Stimulated activated CD8-positive, alpha-beta memory T cell treated with anti-CD3 and anti-CD28 coated beads, Interleukin-7, amount 100 ng/mL, for 1 hour (primary cell): Measurements from ENCODE around the gene DACT3.

Experiments
- DNase-seq, 2 donors: peaks; one replicate each; pipeline ENCODE4 v3.0.0-alpha.2; 2020; ENCODE audit warnings: low read depth in 2 of 2

DACT3 gene

GRCh38 chr19:46611776-46612175 lies 49.2 kb downstream of the DACT3 start:
- no peak for DNase-seq

DNA sequence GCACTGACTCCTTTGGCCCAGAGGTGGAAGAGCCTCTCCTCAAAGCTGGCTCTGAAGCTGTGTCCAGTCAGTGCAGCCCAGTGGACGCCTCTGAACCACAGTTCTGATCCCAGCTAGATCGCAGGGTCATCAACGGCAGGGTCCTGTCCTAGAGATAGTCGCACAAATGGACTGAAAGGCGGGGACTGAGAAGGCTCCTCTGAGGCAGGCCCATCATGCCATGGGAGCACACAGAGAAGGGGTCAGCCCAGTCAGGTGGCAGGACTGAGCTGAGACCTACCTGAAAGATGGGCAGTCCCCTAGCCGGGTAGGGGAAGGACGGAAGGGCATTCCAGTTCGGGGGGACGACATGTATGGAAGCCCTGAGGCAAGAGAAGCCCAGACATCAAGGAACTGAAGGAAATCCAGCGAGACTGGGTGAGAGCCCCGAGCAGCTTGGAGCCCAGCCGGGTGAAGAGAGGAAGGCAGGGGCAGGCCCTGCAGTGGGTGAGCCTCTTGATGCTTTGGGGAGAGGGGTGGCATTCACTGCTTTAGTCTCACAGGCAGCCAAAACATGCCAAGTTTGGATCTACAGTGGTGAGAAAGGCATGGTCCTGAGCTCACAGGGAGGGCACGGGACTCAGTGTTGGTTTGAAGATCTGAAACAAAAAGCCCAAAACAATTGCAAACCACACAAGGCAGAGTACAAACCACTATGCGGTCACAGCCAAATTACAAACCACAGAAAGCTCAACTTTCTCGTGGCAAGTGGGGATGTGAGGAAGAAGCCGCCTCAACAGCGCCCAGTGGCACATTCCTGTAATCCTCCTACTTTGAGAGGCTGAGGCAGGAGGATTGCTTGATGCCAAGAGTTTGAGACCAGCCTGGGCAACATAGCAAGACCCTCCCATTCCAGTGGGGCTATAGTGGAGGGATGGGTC lies 49.9 kb downstream of the DACT3 start:
- DNase-seq, result no peak

DNA sequence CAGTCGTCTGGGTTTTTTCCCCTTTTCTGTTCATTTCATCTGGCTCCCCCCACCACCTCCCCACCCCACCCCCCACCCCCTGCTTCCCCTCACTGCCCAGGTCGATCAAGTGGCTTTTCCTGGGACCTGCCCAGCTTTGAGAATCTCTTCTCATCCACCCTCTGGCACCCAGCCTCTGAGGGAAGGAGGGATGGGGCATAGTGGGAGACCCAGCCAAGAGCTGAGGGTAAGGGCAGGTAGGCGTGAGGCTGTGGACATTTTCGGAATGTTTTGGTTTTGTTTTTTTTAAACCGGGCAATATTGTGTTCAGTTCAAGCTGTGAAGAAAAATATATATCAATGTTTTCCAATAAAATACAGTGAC lies 50.6 kb downstream of the DACT3 start:
- no peak for DNase-seq

GRCh38 chr19:46609511-46610412 lies 51.2 kb downstream of the DACT3 start:
- no peak for DNase-seq

DNA sequence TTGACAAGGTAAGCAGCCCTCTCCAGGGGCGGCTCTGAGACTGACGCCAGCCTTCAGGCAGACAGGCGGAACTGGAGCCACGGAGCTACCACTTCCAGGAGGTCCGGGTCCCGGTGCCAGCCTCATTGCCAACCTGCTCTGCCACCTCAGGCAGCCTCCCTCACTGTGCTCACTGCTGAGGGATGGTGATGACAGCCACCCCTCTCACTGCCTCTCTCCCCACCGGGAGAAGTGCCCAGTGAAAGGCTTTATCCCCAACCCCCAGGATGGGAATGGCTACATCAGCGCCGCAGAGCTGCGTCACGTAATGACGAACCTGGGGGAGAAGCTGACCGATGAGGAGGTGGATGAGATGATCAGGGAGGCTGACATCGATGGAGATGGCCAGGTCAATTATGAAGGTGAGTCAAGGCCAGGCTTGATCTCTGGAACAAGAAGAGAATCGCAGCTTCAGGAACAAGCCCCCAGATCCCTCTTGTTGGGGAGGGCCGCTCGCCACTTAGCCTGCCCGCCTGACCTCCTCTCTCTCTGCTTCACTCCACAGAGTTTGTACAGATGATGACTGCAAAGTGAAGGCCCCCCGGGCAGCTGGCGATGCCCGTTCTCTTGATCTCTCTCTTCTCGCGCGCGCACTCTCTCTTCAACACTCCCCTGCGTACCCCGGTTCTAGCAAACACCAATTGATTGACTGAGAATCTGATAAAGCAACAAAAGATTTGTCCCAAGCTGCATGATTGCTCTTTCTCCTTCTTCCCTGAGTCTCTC lies 52.2 kb downstream of the DACT3 start:
- DNase-seq, result no peak

- DNase-seq, result no peak
Observed at GRCh38 chr19:46608178-46608577, 52.8 kb downstream of the DACT3 start.

- DNase-seq, result no peak
Observed at GRCh38 chr19:46607448-46607841, 53.5 kb downstream of the DACT3 start.

GRCh38 chr19:46606681-46607447 lies 54.1 kb downstream of the DACT3 start:
- DNase-seq, result no peak

- no peak for DNase-seq
Observed at GRCh38 chr19:46606019-46606418, 55.0 kb downstream of the DACT3 start.

DNA sequence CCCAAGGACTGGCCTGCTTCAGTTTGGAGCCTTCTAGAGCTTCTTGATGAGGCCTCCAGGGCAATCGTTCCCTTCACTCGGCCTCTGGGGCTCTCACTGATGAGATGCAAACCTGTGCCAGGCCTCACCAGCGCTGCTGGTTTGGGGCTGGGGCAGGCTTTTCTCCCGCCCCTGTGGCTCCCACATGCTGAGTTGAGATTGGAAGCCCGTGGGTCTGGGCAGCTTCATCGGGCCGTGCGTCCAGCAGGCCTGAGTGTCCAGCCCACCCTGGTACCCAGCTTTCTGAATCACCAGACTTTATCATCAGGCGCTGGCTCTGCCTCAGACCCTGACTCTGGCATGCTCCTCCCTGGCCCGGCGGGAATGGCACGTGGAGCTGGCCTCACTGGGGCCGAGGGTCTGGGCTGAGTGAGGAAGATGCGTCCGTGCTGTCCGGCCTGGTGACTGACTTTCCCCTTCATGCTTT lies 55.6 kb downstream of the DACT3 start:
- DNase-seq, result no peak

GRCh38 chr19:46604781-46605355 lies 56.1 kb downstream of the DACT3 start:
- no peak for DNase-seq

- no peak for DNase-seq
Observed at GRCh38 chr19:46603752-46604231, 57.2 kb downstream of the DACT3 start.

DNA sequence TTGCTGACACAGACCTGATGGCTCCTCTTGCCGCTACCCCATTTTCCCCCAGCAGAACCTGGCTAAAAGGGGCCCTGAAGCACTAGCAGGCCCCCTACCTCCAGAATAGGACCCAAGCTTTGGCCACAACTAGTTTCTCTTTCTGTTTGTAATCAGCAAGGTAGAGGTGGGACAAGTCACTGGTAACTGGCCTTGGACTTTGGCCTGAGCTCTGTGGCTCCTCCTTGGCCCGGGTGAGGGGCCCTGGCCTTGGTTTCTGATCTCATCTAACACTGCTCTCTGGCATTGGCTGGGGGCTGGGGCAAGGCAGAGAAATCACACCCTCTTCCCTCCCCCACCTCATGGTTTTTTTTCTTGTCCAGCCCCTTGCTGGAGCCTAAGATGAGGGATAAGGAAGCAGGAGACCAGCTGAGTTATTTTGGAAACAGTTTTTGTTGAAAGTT lies 57.8 kb downstream of the DACT3 start:
- DNase-seq, result no peak

DNA sequence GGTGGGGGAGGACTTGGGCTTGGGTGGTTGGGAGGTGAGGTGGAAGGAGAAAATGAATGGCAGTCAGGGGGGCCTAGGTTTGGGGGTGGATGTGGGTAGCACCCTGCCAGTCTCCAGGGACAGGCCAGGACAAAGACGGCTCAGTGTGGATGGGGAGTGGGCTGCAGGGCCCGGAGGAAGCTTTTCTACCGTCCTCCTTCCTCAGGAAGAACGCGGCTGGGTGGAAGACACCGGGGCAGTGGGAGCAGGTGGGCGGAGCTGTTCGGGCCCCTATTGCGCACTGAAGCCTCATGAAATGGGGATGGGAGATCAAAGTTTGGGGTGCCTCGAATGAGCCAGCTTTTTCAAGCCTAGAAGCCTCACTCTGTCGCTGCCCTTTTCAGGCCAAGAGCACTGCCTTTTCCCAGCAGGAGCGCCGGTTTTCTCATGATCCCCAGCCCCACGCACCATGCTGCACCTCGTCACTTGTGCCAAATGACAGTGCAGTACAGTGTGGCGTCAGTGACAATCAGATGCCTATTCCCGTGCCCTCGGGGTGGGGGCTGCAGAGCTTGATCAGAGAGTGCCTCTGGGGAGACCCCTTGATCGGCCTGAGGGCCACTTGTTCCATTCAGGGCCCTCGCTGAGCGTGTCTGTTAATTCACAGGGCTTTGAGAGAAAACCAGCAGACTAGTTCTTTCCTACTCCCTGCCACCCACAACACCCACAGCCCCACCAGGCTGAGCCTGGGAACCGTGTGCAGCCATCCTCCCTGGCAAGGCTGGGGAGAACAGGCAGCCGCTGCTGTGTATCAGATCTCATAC lies 58.4 kb downstream of the DACT3 start:
- DNase-seq, result no peak

DNA sequence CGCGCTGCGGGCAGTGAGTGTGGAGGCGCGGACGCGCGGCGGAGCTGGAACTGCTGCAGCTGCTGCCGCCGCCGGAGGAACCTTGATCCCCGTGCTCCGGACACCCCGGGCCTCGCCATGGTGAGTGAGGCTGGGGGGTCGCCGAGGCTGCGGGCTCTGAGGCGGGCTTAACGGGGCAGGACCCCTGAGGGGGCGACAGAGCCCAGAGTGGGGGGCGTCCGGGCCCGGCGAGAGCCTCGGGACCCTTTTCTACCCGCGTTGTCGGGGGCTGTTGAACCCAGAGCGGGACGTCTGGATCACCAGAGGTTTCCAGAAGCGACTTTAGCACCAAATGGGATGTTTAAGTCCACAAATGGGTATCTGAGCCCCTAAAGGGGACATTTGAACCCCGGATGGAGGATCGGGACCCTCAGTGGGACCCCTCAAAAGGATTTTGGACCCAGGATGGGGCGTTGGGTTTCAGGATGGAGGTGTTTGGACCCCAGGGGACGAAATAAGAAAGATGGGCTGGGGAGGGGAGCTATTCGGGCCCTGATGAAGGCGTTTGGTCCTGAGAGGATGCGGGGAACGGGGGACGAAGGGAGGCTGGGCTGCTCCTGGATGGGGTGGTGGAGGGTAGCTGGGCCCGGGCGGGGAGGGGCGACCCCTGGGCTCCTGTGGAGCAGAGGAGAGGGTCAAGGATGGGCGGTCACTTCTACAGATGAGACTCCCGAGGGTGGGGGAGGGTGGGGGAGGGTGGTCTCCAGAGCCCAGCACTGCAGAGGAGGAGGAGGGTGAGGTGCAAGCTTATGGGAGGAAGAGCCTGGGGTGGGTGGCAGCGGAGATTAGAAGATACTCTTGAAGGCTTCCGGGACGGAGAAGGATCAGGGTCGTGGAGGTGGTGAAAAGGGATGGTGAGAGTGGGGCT lies 59.4 kb downstream of the DACT3 start, which contains the start of gene CALM3:
CALM3 (plus strand) TSS at position 13 of the 907 bp plus-strand sequence; CDS start at position 118, 105 bp downstream.
- no peak for DNase-seq

GRCh38 chr19:46600384-46601317 lies 60.3 kb downstream of the DACT3 start:
- DNase-seq, result peak; percentile 92 to 96

DNA sequence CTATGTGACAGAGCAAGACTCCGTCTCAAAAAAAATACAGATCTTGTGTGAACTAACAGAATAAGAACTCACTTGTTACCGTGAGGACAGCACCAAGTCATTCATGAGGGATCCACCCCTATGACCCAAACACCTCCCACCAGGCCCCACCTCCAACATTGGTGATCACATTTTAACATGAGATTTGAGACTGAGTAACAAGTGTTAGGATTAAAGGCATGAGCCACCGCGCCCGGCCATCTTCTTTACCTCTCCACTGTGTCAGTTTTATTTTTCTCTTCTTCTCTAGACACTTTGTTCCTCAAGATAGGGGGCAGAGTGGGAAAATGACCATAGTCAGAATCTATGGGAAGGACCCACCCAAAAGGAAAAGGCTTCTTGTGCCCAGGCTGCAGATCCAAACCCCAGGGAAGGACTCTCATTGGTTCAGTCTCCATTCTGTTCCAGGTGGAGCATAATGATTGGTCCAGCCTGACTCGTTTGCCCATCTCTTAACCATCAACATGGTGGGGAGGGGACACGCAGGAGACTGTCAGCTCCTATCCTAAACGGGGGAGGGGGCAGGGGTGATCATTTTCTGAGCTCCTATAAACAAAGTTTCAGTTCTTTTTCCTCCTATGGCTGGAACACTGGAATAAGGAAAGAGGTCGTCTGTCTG lies 61.1 kb downstream of the DACT3 start:
- no peak for DNase-seq
